ENCODE data around the gene KCNJ10.

The KCNJ10 gene

DNA sequence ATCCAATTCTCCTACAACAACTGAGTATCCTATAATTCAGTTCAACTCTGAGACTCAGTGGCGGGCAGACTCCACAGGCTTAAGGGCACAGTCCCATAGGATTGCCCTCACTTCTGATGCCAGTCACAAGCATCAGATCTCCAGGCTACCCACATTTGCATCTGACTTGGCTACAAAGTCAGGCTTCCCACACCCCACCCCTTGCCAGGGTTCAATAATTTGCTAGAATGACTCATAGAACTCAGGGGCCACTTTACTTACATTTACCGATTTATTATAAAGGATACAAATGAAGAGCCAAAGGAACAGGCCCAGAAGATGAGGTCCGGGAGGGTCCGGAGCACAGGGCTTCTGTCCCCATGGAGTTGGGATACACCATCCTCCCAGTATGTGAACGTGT is 80.0 kb downstream of the KCNJ10 start:
- DNase-seq (ENCODE audit: low spot score) = no peak

DNA sequence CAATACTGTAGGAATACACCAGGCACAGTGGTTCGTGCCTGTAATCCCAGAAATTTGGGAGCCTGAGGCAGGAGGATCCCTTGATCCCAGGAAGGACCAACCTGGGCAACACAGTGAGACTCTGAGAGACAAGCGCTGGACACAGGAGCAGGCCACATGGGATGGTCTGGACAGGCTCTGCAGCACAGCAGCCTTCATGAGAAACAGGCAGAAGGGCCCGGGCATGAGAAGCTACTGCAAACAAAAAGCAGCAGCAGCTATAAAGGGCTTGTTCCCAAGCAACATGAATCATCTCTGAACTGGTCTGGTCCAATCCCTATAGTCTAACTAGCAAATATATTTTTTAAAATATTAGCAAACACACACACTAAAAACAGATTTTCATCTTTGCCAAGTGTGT is 80.4 kb downstream of the KCNJ10 start:
- DNase-seq (ENCODE audit: low spot score) = no peak

DNA sequence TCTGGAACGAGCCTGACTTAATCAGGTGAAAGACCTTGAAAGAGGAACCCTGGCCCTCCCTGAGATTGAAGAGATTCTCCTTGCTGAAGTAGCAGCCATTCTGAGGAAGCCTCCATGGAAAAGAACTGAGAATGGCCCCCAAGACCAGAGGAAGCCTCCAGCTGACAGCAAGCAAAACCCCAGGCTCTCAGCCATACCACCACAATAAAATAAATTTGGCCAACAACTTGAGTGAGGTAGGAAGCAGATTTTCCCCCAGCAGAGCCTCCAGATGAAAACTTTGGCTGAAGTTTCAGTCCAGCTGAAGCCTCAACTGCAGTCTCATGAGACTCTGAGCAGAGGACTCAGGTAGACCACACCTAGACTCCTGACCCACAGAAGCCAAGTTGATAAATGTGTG is 82.0 kb downstream of the KCNJ10 start:
- no peak for DNase-seq (ENCODE audit: low spot score)

DNA sequence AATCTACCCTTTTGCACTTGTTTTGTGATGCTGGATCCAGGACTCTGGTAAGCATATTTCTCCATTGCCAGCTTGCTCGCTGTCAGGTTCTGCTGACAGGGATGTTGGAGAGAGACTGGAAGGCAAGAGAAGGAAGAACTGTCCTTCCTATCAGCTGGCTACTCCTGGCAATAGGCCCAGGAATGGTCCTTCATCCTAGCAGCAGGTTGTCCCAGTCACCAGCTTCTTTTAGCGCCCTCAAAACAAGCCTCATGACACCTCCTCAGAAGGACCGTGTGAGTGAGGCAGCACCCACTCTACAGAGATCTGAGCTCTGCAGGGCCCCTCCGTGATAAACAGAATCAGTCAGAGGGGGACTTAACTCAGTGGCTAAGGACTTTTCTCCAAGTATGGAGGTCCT is 82.8 kb downstream of the KCNJ10 start:
- DNase-seq (ENCODE audit: low spot score) = no peak

DNA sequence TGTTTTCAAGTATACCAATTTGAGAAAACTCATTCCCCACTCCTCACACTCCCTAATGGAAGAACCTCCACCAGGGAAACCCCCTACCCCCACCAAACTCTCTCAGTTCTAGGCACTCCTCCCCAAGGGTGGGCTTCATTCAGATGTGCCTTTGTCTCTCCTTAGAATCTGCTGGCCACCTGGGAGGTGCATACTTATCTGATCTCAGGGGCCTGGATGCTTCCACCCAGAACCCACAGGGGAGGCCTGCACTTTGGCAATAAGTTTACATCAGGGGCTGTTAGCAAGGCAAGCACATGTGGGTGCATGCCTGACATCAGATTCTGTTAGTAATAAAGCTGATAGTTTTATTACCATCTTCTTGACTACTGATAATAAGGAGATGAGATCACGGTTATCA is 83.4 kb downstream of the KCNJ10 start:
- no peak for DNase-seq (ENCODE audit: low spot score)

DNA sequence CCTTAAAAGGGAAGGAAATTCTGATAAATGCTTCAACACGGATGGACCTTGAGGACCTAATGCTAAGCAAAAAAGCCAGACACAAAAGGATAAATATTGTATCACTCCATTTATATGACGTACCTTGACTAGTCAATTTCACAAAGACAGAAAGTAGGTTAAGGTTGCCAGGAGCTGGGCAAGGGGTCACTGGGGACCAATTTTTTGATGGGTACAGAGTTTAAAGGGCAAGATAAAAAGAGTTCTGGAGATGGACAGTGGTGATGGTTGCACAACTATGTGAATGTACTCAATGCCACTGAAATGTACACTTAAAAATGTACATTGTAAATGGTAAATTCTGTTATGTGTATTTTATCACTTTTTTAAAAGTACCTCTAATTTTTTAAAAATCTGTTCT is 83.9 kb downstream of the KCNJ10 start:
- no peak for DNase-seq (ENCODE audit: low spot score)

DNA sequence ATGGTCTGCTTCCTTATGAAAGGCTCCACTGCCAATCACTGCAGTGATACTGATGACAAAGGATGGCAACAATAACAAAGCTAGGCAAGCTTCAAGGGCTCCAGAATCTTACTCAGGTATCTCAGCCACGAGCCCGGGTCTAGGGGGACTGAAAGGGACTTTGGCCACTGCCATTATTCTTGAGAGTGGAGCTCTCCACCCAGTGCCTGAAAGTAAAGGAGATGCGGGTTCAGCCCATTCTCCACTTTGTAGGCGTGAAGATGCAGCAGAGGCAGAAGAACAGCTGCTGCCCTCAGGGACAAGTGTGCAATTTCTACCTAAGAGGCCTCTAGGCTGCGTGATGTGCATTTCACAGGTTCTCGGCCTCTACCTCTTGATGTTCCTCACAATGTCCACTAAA is 84.5 kb downstream of the KCNJ10 start:
- no peak for DNase-seq (ENCODE audit: low spot score)

DNA sequence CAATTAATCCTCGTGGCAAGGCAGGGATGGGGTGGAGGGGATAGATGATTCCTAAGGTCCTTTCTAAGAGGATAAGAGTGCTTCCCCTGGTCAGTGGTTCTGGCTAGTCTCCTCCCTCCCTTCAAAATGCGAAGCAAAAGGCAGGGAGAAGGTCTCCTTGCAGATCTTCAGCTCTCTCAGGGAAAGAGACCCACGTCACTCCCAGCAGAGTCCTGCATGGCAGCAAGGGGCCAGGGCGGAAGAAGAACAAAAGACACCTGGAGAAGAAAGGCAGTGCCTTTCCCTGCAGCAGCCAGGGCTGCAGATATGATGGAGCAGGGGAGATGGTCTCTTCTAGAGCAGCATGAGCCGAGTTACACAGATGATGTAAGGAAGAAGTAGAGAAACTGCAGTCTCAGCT is 86.3 kb downstream of the KCNJ10 start:
- no peak for DNase-seq (ENCODE audit: low spot score)

DNA sequence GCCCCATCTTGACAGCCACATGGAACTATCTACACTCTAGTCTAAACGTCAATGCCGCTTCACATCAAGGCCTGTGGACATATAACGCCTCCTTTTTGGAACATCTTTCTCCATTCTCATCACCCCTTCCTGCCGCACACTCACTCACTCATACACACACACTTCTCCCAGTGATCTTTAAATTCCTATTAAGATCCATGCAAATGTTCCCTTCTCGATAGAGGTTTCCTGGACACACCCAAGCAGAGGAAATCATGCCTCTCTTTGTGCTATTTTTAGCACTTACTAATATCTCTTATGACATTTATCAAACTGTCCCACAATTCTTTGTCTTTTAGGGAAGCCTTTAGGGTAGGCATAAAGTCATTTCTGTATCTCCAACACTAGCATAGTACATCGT is 87.7 kb downstream of the KCNJ10 start:
- no peak for DNase-seq (ENCODE audit: low spot score)

DNA sequence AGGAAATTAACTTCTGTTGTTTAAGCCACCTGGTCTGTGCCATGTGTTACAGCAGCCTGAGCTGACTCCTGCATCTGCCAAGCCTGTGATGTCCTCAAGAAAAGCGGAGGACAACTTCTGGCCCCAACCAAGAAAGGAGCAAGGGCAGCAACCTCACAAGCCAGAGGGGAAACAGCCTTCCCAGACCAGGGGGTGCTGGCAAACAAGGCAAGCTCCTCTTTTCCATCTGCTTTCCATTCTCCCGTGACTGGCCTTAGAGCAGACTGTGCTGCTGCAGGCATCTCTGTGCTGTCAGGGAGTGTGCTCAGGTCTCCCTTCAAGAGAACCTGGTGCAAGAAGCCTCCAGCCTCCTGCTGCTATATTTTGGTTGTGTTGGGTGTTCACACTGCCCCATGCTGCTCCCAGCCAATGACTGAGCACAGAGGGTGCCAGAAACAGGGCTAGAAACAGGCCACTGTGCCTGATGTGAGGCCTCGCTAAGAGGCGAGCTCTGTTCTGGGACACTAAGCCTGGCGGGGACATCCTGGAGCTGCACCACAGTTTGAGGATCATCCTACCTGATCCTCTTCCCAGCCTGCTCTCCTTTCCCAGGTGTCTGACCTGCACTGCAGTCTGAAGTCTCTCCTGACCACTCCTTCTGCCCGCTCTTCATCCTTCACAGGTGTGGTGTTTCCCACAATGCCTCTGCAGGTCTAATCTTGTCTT is 88.5 kb downstream of the KCNJ10 start:
- DNase-seq (ENCODE audit: low spot score) = no peak

DNA sequence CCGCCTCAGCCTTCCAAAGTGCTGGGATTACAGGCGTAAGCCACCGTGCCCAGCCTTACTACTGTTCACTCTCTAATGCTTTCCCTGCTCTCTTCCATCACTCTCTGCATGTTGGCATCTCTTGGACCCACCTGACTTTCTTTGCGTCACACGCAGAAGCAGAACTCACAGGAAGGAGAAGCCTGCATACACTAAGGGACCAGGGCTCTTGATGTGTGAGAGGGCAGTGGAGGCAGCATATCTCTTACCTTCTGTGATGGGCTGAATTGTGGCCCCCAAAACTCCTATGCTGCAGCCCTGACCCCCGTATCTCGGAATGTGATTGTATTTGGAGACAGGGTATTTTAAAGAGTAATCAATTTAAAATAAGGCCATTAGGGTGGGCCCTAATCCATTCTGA is 89.2 kb downstream of the KCNJ10 start:
- DNase-seq (ENCODE audit: low spot score) = no peak

DNA sequence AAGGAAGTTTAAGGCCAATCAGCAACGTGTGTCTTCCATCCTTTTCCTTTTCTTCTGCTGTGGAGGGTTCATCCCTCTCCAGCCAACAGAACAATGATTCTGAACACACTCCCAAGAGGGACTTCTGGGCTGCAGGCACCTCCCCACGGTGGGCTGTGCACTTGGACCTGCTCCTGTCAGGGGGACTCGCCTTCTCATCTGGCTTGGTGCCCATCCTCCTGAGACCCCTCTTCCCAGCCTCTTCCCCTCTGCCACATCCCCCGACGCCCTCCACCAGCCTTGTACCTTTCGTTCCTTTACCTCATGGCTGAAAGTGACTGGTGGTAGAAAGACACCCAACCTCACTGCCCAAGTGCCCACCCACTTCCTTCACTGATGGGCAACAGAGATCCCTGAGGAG is 89.9 kb downstream of the KCNJ10 start:
- DNase-seq (ENCODE audit: low spot score) = no peak

DNA sequence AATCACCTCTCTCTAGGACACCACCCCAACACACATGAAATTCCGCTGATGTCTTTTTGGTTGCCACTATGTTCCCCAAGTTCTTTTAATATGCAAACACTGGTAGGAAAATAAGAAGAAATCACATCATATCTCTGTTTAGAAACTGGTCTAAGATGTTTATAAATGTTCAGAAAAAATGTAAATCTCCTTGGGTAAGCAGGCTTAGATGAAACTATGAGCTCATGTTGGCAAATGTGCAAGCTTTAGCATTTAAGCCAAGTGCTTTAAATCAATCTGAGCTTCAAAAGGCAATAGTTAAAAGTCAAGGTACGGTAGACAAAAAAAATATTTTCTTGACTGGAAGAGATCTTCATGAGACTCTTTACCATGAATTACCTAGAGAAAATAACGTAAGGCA is 90.7 kb downstream of the KCNJ10 start:
- no peak for DNase-seq (ENCODE audit: low spot score)

DNA sequence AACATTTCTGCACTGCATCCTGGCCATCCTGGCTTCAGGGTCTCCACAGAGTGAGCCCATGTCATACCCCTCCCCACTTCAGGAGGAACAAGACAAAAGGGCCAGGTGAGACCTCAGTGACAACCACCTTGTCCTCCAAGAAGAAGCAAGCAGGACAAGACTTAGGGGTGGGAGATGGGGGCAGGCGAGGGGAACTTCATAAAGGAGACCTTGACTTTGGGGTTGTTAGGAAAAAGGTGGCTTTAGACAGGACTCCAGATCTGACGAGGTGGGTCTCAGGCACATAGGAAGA is 91.9 kb downstream of the KCNJ10 start:
- DNase-seq (ENCODE audit: low spot score) = no peak

DNA sequence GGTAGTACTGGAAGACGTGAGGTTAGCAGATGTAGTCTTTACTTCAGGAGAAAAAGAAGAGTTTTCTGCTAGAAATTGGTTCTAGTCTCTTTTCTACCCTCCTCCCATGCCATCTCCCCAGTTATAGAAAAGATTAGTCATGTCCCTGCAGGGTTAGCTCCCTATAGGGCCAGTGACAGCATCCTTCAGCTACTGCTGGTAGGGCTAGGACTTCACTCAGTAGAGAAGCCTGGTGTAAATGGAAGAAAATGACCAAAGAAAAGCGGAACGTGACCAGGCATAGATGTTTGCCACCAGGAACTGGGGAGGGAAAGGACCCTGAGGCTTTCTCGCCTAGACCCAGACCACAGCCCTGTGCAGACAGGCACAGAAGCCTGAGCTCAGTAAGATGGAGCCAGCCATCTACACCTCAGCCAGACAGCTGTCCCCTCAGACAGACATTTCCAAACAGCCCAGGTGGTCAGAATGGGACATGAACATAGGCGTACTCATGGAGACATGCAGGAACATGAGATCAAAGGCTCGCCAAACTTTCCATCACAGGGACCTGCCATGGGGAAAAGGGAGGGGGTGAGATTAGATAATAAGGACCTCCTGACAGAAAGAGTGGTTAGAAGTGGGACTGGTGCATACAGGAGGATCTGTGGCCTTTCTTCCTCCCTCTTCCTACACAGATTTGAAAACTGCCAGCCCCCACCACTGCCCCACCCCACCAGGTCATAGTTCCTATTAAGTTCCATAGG is 92.4 kb downstream of the KCNJ10 start:
- no peak for DNase-seq (ENCODE audit: low spot score)

DNA sequence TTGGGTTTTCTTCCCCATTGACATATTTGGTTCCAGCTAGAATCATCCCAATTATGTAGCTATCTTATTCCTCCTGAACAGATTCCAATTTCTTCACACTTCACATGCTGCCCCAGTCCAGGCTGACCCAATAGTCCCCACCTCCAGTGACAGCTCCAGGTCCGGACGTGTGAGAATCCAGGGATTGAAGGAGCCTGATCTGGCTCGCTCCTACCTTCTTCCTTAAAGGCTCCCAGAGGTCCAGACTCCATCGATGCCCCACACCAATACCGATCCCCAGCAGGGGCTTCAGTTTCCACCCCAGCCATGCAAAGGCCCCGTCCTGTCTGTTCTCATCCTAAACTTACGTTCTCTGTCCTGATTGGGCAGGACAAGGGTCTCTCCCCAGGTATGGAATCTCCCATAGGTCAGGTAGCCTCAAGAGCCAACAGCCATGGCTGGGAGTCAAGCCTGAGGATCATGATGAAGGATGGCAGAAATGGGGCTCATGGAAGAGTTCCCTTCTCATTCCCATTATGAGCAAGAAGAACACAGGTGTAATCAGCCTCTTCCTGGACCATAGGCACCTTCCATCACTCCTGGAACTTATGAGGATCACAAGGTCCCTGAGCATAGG is 95.5 kb downstream of the KCNJ10 start:
- no peak for DNase-seq (ENCODE audit: low spot score)

DNA sequence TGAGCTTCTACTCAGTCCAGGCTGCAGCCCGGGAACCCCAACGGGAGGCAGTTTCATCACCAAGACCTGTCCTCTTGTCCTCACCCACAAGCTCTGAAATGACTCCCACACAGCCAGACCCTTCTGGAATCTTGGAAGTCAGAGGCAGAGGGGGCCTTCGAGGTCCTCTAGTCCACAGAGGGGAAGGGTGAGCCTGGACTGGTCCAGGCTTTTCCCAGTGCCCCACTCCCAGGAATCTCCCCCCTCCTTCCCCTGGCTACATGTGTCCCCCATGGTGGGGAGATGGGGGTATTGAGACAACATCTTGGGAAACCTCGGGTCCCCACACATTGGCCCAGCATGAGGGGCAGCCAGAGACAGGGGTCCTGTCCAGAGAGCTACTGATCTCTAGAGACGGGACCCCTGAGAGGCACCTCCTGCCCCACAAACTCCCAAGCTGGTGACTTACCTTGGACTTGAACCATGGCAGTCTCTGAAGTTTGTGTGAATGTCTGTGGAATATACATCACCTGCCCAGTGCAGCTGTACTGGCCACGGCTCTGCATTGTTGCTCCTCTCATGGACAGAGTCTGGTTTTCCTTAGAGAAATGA is 96.5 kb downstream of the KCNJ10 start:
- no peak for DNase-seq (ENCODE audit: low spot score)

DNA sequence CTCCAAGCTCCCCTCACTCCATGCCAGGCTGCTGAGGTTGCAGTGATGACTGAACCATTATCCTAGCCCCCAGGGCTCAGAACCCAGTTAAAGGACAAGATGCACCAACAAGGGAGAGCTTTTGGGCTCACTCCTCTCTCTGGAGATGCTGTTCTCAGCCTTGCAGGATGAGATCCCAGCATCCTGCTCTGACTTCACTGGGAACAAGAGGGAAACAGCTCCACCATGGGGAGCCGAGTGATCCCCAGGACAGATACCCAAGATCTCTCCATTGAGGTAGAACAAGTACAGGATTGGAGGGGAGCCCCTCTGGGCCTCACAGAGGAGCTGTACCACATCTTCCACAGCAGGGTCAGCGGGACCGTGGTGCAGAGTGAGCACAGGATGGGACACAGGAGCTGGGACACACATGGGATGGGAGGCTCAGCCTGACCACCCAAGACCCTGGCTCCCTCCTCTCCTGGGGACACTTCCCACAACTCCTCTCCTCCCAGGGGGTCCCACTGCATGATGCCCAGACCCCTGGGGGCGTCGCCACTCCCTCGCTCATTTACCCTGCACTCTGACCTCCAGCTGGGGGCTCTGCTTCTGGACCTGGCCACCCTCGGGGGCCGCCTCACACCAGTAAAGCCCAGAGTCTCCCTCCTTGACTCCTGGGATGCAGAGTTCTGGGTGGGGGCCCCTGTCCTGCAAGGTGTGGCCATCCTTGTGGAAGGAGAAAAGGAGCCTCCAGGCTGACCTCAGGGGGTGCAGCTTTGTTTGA is 97.3 kb downstream of the KCNJ10 start:
- DNase-seq (ENCODE audit: low spot score) = no peak

DNA sequence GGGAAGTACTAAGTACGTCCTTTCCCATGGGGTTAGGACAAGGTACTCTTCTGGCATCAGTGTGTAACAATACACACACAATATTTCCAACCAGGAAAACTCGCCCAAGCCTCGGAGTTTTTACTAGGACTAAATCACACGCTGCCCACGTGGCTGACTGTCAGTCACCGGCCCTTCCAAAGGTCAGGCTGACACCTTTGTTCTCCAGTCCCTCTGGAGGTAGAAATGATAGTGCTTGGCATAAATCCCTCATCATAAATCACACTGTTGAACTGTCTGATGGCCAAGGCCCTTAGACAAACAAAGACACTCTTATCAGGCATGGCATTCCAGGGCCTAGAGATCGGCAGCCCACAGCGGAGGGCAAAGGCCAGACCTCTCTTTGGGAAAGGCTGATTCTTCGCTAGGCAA is 99.0 kb downstream of the KCNJ10 start:
- no peak for DNase-seq (ENCODE audit: low spot score)

DNA sequence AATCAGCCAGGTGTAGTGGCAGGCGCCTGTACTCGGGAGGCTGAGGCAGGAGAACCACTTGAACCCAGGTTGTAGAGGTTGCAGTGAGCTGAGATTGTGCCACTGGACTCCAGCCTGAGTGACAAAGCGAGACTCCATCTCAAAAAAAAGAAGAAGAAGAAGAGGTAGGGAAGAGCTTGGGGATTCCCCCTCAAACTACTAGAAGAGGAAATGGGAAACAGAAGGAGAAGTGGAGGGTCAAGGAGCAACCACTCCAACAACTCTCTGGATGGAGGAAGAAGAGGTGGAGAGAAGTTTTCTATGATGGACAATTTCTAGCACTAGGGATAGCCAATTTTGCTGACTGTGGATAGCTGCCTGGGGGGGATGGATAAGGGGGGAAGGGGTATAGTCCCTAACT is 101.1 kb downstream of the KCNJ10 start:
- no peak for DNase-seq (ENCODE audit: low spot score)

DNA sequence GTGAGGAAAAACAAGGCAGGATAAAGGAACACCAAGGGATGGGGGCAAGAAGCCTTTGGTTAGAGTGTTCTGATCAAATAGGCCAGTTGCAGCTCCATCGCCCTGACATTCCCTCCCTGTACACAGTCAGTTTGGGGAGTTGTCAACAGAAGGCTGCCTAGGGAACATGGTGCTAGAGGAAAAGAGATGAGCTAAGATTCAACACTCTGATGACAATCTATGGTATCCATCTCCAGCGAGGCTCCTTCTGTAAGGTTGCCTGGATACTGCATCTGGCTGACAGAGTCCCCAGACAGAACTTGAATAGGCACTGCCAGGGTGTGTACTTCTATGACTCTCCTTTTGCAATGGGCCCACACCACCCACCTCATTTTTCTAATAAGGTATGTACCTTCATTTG is 104.7 kb downstream of the KCNJ10 start:
- no peak for DNase-seq (ENCODE audit: low spot score)

DNA sequence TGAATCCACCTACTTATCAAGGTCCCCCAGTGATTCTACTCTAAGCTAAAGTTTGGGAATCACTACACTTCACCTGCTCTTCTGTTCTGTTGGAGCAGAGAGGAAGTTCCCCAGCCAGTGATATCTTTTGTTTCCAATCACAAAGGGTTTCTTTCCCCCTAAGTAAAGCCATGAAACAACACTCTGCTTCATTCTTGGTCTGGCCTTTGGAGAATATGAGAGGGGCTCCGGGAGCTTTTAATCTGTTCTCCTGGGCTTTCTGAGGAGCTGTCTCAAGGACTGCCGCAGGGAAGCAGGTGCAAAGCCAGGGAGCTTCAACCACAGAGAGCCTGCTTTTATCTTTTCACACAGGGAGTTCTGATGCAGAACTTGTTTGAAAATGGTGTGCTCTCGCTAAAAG is 105.8 kb downstream of the KCNJ10 start:
- no peak for DNase-seq (ENCODE audit: low spot score)

DNA sequence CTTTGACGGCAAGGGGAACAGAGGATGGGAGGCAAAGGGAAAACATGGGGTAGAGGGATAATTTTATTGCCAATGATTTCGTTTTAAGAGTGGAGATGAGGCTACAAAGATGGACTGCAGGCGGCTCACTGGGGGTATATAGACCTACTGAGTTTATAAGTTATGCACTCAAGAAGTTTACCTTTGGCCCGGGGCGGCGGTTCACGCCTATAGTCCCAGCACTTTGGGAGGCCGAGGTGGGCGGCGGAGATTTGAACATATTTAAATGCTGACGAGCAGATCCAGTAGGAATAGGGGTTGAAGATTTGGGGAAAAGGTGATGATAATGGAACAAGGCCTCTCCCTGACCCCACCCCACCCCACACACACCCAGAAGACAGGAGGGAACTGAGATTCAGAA is 107.8 kb downstream of the KCNJ10 start:
- peak; percentile 17 for DNase-seq (ENCODE audit: low spot score)

Measured in left forelimb (tissue), 1 donor.